Measurements from ENCODE around the gene TENT4A. TPM values are rescaled to one million over a fixed set of nuclear protein-coding genes. Genes with fewer than 3 reads are reported as not detected.
A peak's percentile ranks its signal among the peaks of the same experiment; 100 is the strongest.

TENT4A gene
- total RNA-seq, 1 donor from 2014 or later = 41.2 TPM

DNA sequence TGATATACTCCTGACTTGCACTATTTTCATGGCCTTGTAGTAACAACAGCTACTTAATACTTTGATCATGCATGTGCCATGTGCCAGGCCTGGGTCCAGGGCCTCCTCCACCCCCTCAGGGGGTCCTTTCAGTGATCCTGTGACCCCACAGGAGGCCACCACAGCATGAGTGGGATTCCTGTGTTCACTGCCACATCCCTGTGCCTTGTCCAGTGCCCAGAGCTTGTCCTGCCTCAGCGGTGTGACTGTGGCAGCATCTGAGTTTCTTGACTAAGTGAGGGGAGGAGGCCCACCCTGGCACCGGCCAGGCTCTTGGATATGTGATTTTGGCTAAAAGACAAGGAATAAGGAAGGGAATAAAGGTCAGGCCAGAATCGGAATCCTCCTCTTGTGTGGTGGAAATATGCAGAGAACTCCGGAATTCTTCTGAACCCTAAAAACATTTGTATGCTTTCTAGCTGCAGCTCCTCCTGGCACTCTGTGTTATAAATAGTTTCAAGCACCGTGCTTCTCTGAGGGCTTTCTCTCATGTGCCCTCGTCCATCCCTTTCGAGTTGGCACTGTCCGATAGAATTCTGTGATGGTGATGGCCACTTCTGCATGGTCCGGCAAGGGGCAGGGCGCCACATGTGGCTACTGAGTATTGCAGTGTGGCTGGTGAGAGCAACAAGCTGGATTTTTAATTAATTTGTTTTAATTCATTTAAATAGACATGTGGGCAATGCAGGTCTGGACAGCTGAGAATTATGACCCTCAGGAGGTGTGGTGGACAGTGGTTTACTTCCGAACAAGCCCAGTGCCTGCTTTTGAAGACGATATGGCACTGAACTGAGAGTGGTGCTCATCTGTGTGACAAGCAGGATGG lies 31.8 kb downstream of the TENT4A start:
- H3K36me3 Mint-ChIP-seq (ENCODE audit: low read depth) = peaks cover 6% of the 10 kb centered on the region
- H3K27me3 Mint-ChIP-seq (ENCODE audit: low read depth) = no peaks in the 10 kb centered on the region

DNA sequence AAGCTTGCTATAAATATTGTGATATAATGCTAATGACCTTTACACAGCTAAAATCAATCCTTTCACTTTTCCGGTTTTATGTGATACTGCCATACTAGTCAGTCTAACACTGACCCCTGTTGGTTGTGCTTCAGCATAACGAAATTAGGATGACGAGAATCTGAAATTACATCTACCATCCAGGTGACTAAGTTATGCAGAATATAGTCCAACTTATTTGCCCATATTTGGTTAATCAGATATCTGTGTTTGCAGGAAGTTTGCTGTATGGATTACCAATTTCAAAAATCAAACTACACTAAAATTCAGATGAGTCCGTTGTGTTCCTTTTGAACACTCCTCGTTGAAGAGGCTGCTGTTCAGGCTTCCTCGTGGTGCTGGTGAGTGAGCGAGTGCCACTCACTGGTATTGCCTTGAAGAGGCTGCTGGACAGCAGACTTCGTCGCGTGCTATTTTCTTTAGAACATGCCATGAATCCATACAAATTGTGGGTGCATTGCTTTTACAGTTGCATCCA lies 32.5 kb downstream of the TENT4A start:
- Mint-ChIP-seq H3K27me3 (ENCODE audit: low read depth) (no peaks in the 10 kb centered on the region), H3K9me3 (no peaks in the 10 kb centered on the region), H3K27ac (ENCODE audit: unreplicated experiment) (no peak overlapping the region), H3K4me3 (no peak overlapping the region), H3K36me3 (ENCODE audit: low read depth) (peaks cover 6% of the 10 kb centered on the region), H3K4me1 (no peaks in the 10 kb centered on the region)
- no peak for DNase-seq (ENCODE audit: low read depth, low spot score)
- TF ChIP-seq, protein P1, sequence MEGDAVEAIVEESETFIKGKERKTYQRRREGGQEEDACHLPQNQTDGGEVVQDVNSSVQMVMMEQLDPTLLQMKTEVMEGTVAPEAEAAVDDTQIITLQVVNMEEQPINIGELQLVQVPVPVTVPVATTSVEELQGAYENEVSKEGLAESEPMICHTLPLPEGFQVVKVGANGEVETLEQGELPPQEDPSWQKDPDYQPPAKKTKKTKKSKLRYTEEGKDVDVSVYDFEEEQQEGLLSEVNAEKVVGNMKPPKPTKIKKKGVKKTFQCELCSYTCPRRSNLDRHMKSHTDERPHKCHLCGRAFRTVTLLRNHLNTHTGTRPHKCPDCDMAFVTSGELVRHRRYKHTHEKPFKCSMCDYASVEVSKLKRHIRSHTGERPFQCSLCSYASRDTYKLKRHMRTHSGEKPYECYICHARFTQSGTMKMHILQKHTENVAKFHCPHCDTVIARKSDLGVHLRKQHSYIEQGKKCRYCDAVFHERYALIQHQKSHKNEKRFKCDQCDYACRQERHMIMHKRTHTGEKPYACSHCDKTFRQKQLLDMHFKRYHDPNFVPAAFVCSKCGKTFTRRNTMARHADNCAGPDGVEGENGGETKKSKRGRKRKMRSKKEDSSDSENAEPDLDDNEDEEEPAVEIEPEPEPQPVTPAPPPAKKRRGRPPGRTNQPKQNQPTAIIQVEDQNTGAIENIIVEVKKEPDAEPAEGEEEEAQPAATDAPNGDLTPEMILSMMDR (conservative IDR thresholded peaks at IDR 0.05) = peak; percentile 78

More for the DNA sequence above, 31.8 kb downstream of the TENT4A start:
- H3K9me3 Mint-ChIP-seq = no peaks in the 10 kb centered on the region
- TF ChIP-seq, protein P1 (conservative IDR thresholded peaks at IDR 0.05) = no peak
- DNase-seq (ENCODE audit: low read depth, low spot score) = no peak
- H3K4me1 Mint-ChIP-seq = no peaks in the 10 kb centered on the region
- H3K4me3 Mint-ChIP-seq = no peak overlapping the region
- H3K27ac Mint-ChIP-seq (ENCODE audit: unreplicated experiment) = no peak overlapping the region

DNA sequence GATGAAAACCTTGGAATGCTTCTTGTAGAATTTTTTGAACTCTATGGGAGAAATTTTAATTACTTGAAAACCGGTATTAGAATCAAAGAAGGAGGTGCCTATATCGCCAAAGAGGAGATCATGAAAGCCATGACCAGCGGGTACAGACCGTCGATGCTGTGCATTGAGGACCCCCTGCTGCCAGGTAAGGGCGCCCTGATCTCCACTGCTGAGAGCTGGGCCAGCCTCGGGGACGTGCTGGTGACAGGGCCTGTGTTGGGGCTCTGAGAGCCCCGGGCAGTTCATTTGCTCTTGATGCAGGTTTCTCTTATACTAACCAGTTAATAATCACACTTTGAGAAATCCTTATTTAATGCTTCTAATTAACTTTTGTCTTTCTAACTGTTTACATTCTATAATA lies 33.0 kb downstream of the TENT4A start:
- H3K4me3 Mint-ChIP-seq = no peak overlapping the region
- no peaks in the 10 kb centered on the region for H3K4me1 Mint-ChIP-seq
- peaks cover 7% of the 10 kb centered on the region for H3K36me3 Mint-ChIP-seq (ENCODE audit: low read depth)
- H3K9me3 Mint-ChIP-seq = no peaks in the 10 kb centered on the region
- DNase-seq (ENCODE audit: low read depth, low spot score) = no peak
- H3K27me3 Mint-ChIP-seq (ENCODE audit: low read depth) = no peaks in the 10 kb centered on the region
- no peak overlapping the region for H3K27ac Mint-ChIP-seq (ENCODE audit: unreplicated experiment)
- TF ChIP-seq, protein P1 (conservative IDR thresholded peaks at IDR 0.05) = no peak

DNA sequence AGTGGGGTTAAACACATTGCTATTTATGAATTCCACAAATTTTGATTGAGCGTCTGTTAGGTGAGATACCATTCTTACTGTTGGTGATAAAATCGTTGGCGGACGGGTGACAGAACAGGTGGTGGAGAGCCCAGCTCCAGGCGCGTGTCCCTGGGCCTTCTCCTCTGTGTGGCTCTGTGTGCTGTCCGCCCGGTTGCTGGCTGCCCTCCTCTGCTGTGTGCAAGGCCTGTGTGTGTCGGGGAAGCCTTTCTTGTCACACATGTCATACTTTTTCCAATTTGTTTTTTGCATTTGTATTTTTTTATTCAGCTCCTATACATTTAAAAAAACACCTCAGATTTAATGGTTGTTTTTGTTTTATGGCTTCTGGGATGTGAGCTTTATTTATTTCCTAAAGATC lies 33.9 kb downstream of the TENT4A start:
- TF ChIP-seq, protein P1 (conservative IDR thresholded peaks at IDR 0.05) = no peak
- Mint-ChIP-seq H3K9me3 (no peaks in the 10 kb centered on the region), H3K27me3 (ENCODE audit: low read depth) (no peaks in the 10 kb centered on the region), H3K36me3 (ENCODE audit: low read depth) (peaks cover 10% of the 10 kb centered on the region), H3K4me3 (no peak overlapping the region), H3K4me1 (no peaks in the 10 kb centered on the region), H3K27ac (ENCODE audit: unreplicated experiment) (no peak overlapping the region)
- DNase-seq (ENCODE audit: low read depth, low spot score) = no peak

DNA sequence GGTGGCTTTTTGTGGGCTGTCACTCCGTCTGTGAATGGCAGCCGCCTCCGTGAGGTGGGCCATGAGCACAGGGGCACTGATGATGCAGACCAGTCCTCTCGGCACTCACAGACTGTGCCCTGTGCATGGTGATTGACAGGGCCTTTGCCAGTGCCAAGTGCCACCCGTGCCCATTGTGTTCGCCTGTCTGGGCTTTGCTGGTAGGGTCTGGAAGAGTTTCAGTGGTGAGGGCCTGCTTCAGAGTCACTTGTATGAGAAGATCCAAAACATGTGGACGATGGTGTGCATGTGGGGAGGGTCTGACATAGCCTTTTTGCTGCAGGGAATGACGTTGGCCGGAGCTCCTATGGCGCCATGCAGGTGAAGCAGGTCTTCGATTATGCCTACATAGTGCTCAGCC lies 34.9 kb downstream of the TENT4A start:
- Mint-ChIP-seq H3K27ac (ENCODE audit: unreplicated experiment) (peak overlapping the region; percentile 6), H3K4me1 (no peaks in the 10 kb centered on the region), H3K9me3 (no peaks in the 10 kb centered on the region), H3K36me3 (ENCODE audit: low read depth) (peaks cover 12% of the 10 kb centered on the region), H3K4me3 (no peak overlapping the region), H3K27me3 (ENCODE audit: low read depth) (no peaks in the 10 kb centered on the region)
- TF ChIP-seq, protein P1 (conservative IDR thresholded peaks at IDR 0.05) = no peak
- no peak for DNase-seq (ENCODE audit: low read depth, low spot score)

All from neural crest cell (in vitro differentiated cells).